ENCODE data around the gene RTP5. TPM values are rescaled to one million over a fixed set of nuclear protein-coding genes. Genes with fewer than 3 reads are reported as not detected.

The RTP5 gene
- total RNA-seq, 1 donor from 2014 or later, result not detected

GRCh38 chr2:241852981-241853631, 16.4 kb upstream of the RTP5 start:
- Histone ChIP-seq H3K27ac (replicated peaks) (no peak overlapping the region), H3K36me3 (no peaks in the 10 kb centered on the region), H3K4me1 (peaks cover 17% of the 10 kb centered on the region), H3K4me3 (no peak overlapping the region), H3K9me3 (replicated peaks) (no peaks in the 10 kb centered on the region), H3K27me3 (ENCODE audit: low read depth) (no peaks in the 10 kb centered on the region)
- intact Hi-C loops (cut with micrococcal nuclease), result no loop called here
- no peak for DNase-seq
- TF ChIP-seq CTCF (IDR thresholded peaks at IDR 0.05; ENCODE audit: borderline replicate concordance), result no peak

GRCh38 chr2:241853651-241854341, 15.7 kb upstream of the RTP5 start:
- Histone ChIP-seq H3K27me3 (ENCODE audit: low read depth) (no peaks in the 10 kb centered on the region), H3K27ac (replicated peaks) (peak overlapping the region; percentile 56), H3K9me3 (replicated peaks) (no peaks in the 10 kb centered on the region), H3K4me3 (no peak overlapping the region), H3K36me3 (no peaks in the 10 kb centered on the region), H3K4me1 (peaks cover 21% of the 10 kb centered on the region)
- no peak for TF ChIP-seq CTCF (IDR thresholded peaks at IDR 0.05; ENCODE audit: borderline replicate concordance)
- intact Hi-C loops (cut with micrococcal nuclease), result no loop called here
- peak; percentile 39 for DNase-seq

- no peaks in the 10 kb centered on the region for H3K36me3 ChIP-seq
- no peaks in the 10 kb centered on the region for H3K9me3 ChIP-seq (replicated peaks)
- peak; percentile 24 for DNase-seq
- no peak overlapping the region for H3K4me3 ChIP-seq
- peak overlapping the region; percentile 56 for H3K27ac ChIP-seq (replicated peaks)
- TF ChIP-seq CTCF (IDR thresholded peaks at IDR 0.05; ENCODE audit: borderline replicate concordance), result no peak
- intact Hi-C loops (cut with micrococcal nuclease), result no loop called here
- peaks cover 29% of the 10 kb centered on the region for H3K4me1 ChIP-seq
- H3K27me3 ChIP-seq (ENCODE audit: low read depth), result no peaks in the 10 kb centered on the region
These were observed 14.9 kb upstream of the RTP5 start for GRCh38 chr2:241854342-241855244.

- DNase-seq, result no peak
- H3K36me3 ChIP-seq, result no peaks in the 10 kb centered on the region
- TF ChIP-seq CTCF (IDR thresholded peaks at IDR 0.05; ENCODE audit: borderline replicate concordance), result no peak
- peak overlapping the region; percentile 56 for H3K27ac ChIP-seq (replicated peaks)
- intact Hi-C loops (cut with micrococcal nuclease), result no loop called here
- peaks cover under 1% of the 10 kb centered on the region for H3K27me3 ChIP-seq (ENCODE audit: low read depth)
- H3K4me1 ChIP-seq, result peaks cover 37% of the 10 kb centered on the region
- H3K4me3 ChIP-seq, result no peak overlapping the region
- H3K9me3 ChIP-seq (replicated peaks), result no peaks in the 10 kb centered on the region
These were observed 14.2 kb upstream of the RTP5 start for GRCh38 chr2:241855245-241855887.

- no peak overlapping the region for H3K27ac ChIP-seq (replicated peaks)
- no peak for DNase-seq
These were observed 13.6 kb upstream of the RTP5 start for GRCh38 chr2:241855888-241856422.

More at GRCh38 chr2:241855888-241856422, 13.6 kb upstream of the RTP5 start:
- peaks cover 42% of the 10 kb centered on the region for H3K4me1 ChIP-seq
- H3K36me3 ChIP-seq, result no peaks in the 10 kb centered on the region
- no peak overlapping the region for H3K4me3 ChIP-seq
- intact Hi-C loops (cut with micrococcal nuclease), result no loop called here
- H3K9me3 ChIP-seq (replicated peaks), result no peaks in the 10 kb centered on the region
- peaks cover 5% of the 10 kb centered on the region for H3K27me3 ChIP-seq (ENCODE audit: low read depth)
- TF ChIP-seq CTCF (IDR thresholded peaks at IDR 0.05; ENCODE audit: borderline replicate concordance), result no peak
